DND-41 (cell line): ENCODE measurements around the gene ACAD10.

Experiments
- EZH2 ChIP-seq: IDR thresholded peaks from 3 replicates; pipeline ENCODE4 v1.6.1; 2012; ENCODE audit warnings: borderline replicate concordance, low read depth, mild to moderate bottlenecking, moderate library complexity, low read length, inconsistent platforms; ENCODE audit not compliant: severe bottlenecking
- TF ChIP-seq, protein P1 (sequence below): IDR thresholded peaks from 2 replicates; pipeline ENCODE4 v1.5.1; 2012; ENCODE audit warnings: borderline replicate concordance, low read length, moderate library complexity, mild to moderate bottlenecking; ENCODE audit not compliant: poor library complexity, severe bottlenecking; ENCODE audit errors: extremely low read depth

DNA sequence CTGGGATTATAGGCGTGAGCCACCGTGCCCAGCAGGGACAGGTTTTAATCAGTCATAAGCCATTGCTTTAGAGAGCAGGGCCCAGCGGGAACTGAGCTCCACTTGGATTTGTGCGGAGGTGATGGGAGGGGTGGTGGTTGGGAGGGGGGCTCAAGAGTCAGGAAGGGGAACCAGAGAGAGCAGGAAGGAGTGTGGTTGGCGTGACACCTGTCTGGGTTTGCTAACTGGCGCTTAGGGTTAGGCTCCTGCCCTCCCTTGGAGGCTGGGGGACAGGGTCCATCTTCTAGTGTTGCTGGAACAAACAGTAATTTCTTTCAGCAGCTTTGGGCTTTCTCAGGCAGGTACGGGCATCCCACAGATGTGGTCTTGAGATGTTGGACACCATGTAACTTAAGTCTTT, 73.4 kb downstream of the ACAD10 start:
- TF ChIP-seq, protein P1, sequence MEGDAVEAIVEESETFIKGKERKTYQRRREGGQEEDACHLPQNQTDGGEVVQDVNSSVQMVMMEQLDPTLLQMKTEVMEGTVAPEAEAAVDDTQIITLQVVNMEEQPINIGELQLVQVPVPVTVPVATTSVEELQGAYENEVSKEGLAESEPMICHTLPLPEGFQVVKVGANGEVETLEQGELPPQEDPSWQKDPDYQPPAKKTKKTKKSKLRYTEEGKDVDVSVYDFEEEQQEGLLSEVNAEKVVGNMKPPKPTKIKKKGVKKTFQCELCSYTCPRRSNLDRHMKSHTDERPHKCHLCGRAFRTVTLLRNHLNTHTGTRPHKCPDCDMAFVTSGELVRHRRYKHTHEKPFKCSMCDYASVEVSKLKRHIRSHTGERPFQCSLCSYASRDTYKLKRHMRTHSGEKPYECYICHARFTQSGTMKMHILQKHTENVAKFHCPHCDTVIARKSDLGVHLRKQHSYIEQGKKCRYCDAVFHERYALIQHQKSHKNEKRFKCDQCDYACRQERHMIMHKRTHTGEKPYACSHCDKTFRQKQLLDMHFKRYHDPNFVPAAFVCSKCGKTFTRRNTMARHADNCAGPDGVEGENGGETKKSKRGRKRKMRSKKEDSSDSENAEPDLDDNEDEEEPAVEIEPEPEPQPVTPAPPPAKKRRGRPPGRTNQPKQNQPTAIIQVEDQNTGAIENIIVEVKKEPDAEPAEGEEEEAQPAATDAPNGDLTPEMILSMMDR, result no peak
- no peak for TF ChIP-seq EZH2
